NCI-H1417 (cell line): ENCODE measurements around the gene TOPORS.
"Not testable (repeated sequence)": the region's sequence is repeated elsewhere in the genome, so short reads cannot be mapped to it uniquely, and the experiment has no call there.

Source experiments
- DNase-seq, 3 experiments: peaks; one replicate each; lab custom pipeline; 2025; lab: John Stamatoyannopoulos, UW

TOPORS gene

DNA sequence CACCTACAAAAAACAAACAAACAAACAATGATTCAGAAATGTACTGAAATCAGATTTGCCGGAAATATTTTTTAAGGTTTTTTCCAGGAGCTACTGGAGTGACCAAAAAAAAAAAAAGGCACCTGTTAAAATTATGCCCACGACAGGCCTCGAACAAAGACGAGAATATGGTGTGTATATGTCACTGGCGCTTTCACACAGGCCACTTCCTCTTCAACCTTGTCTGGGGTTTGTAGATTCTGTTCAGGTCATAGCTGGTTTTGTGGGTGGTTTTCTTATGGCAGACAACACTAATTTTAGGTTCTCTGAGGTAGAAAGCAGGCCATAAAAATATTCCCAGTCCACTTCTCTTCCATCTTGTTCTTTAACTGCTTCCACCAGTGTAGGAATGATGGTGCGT, 13.6 kb upstream of the TOPORS start:
- DNase-seq, result no peak

DNA sequence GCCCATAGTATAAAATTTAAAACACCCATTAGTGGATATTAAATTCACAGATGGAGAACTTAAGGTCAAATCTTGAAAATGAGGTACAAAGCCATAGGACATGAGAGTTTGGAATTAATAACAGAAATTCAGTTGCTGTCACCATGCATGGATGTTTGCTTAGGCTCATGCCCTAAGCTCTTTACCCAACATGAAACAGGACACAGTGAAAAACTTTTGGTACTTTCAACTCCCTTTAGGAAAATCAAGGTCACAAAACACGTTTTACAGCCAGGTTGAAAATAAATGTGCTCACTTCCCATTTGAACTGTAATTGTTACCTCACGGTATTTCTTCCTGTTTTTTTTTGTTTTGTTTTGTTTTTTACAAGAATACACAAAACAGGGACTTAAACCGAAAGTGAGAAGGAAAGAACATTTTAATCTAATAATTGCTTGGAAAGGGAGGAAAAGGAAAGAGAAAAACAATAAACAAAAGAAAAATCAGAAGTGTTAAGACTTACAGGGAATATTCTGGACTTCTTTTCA, 6.1 kb upstream of the TOPORS start:
- DNase-seq, result no peak

DNA sequence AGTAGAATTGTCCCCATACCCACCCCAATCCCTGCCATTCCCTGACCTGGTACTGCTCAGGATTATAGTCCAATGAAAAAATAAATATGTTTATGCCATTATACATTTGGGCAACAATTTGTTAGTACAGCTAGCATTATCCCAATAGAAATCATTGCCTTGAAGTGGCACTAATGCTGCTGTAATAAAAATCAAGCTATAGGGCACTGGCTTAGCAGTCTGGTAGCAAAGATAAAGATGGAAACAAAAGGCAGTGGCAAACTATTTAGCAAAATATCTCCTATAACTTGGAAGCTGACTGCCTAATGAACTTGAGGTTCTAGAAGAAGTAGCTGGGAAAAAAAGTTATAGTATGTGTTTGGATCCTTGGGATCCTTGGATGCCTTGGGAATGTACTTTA, 2.2 kb upstream of the TOPORS start:
- DNase-seq, result no peak

DNA sequence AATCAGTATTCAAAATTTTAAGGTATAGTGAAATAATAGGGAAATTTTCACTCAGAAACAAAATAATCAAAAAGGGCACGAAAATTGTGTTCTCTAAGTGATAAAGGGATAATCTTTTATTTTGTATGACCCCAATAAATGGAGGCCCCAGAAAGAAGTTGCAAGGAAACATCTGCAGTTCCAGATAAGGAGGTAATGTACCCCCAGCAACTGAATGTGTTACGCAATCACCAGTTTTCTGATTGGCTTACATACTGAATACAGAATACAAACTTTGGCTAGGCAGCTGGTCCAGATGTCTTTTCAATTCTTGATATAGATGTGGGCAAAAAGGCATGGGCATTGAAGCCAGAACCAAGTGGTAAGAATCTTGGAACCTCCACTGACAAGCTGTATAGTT, 1.7 kb upstream of the TOPORS start:
- DNase-seq, result no peak

DNA sequence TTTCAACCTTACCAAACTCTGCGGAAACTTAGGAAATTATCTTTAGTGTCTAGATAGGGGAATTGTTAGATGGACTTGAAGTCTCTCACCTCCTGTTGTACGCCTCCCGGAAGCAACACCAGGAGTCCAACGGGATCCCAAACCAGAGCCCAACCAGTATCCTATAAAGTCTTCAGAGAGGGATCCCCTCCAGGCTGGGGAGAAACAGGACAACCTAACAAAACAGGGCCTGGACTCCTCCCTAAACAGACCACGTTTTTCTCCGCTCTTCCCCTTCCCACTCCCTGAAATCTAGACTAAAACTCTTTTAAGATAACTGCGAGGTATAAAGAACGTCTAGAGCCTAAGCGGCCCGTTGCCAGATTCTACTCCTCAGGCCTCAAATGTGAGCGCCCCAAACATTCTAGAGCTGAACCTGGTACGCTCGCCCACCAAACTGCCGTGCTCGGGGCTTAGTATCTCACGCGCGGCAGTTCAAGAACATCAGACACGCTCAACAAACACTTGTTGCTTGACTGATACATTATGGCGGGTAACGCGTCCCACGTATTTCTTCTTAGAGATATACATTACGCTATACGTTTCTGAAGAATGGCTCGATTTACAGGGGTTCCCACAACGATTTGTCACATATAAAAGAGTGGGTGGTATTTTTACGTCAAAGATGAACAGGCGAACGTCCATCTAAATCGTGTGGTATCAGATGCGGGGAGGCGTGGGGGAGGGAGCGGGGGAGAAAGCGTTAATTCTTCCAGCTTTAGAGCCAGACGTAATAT, 922 bp downstream of the TOPORS start:
- peak; percentile 32 to 74 (median 63) for DNase-seq

DNA sequence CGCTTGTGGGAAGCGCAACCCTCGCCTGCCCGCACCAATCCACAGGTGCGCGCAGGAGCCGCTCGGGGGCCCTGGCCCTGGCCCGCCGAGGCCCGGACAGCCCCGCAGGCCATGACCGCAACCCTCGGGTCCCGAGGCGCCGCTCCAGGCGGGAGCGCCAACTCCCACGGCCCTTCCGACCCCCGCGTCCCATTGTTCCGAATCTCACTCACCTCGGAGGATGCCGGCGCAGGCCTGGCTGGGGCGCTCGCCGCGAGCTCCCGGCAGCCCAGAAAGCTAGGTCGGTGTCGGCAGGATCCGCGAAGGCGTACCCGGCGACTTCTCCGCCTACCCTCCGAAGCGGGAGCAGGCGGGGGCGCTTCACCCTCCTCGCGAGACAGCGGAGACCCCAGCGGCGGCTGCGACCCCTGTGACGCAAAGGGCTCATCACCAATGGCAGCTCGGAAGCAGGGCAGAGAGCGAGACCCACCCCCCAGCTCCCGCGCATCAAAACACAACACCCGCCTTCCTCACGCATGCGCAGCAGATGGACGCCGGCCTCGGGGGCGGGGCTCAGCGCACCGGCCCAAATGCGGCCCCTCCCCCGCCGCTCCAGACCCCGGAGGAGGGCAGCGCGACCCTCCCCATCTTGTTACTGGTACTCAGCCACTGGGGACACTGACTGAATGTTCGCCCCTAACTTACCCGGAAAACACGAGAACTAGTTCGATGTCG, 1.7 kb downstream of the TOPORS start:
- peak; percentile 77 to 95 (median 87) for DNase-seq

DNA sequence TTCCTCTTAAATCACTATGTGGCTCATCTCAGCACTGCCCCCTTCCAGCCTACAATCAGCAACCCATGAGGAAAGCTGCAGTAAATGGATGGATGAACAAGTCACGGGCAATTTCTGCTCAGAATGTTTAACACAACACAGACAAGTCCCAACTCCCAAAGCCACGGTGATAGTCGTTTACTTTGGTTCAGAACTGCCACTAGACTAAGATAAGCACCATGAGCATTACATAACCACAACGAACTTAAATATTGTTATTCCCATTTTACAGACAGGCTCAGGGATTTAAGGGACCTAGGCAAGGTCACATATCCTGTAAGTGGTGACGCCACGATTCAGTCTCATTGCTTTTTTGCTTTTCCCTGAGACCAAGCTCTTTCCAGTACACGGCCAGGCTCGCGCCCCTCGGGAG, 2.2 kb downstream of the TOPORS start:
- peak in 2 of 3 experiments; percentile 13 to 29 for DNase-seq

DNA sequence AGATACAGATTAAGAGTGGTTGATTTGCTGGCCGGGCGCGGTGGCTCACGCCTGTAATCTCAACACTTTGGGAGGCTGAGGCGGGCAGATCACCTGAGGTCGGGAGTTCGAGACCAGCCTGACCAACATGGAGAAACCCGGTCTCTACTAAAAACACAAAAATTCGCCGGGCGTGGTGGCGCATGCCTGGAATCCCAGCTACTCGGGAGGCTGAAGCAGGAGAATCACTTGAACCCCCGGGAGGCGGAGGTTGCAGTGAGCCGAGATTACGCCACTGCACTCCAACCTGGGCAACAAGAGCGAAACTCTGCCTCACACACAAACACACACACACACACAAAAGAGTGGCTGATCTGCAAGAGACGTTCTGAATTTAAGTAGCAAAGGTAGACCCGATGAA, 4.2 kb downstream of the TOPORS start:
- not testable (repeated sequence) for DNase-seq

DNA sequence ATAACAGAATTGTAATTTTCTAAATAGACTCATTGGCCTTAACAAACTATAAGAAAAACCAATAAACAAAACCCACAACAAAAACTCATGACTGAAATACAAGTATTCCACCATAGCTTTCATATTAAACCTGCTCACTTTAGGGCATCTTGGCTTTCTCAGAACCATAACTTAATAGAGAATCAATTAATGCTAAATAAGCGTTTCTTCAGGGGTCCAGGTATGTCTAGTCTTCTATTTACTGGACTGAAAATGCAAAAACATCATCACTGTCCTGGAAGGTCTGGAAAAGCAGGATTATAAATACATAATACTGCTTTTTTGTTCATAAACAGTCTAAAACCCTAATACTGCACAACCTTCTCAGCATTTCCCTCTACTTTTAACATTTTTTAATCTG, 6.5 kb downstream of the TOPORS start:
- no peak for DNase-seq

DNA sequence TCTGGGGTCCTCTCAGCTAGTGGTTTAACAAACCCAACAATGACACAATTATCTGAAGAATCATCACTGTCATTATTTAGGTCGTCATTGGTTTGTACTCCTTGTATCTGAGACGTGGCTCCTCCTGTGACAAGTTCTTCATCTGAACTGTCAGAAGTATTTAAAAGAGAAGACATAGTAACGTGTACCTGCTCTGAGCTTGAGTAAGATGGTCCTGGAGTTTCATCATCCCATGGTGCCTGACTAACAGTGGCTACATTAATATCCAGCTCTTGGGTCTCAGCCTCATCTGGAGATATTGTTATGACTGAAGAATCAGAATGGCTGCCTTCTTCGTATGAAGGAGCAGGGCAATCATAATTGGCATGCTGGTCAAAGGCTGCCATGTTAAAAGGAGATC, 9.3 kb downstream of the TOPORS start:
- DNase-seq, result no peak

DNA sequence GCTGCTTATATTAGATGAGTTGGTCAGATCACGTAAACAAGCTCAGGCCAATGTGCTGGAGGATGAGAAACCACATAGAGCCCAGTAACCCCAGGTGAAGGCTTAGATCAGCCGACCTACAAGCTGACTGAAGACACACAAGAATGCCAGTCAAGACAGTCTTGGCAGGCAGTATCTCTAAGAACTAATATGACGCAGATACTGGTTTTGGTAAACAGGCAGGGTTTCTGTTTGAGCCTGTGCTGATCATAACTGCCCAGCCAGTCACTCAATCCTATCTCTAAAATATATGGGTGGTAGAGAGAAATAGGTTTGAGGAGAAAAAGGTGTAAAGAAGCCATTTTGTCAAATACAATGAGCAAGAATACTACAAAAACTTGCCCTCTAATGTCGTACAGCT, 18.6 kb downstream of the TOPORS start:
- DNase-seq, result no peak

DNA sequence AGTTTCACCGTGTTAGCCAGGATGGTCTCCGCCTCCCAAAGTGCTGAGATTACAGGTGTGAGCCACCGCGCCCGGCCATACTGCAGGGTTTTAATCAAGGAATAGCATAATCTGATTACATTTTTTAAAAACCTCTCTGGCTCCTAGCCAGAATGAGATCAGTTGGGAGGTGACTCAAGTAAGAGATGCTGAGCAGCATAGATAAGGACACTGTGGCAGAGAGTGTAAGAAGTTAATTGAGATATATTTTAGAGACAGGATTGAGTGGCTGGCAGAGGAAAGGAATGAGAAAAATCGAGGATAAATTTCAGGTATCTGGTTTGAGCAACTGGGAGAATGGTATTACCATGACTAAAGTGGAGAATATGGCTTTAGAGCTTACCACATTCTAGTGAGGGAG, 19.1 kb downstream of the TOPORS start:
- DNase-seq, result no peak

DNA sequence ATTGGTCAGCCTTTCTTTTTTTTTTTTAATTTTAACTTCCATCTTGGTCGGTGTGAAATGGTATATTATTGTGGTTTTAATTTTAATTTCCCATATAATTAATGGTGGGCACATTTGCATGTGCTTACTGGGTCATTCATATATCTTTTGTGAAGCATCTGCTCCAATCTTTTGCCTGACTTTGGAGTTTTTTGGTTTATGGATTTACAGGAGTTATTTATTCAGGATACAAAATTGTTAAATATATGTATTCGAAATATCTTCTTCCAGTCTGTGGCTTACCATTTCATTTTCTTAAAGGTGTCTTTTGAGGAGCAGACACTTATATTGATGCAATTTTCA, 25.7 kb downstream of the TOPORS start:
- no peak for DNase-seq

DNA sequence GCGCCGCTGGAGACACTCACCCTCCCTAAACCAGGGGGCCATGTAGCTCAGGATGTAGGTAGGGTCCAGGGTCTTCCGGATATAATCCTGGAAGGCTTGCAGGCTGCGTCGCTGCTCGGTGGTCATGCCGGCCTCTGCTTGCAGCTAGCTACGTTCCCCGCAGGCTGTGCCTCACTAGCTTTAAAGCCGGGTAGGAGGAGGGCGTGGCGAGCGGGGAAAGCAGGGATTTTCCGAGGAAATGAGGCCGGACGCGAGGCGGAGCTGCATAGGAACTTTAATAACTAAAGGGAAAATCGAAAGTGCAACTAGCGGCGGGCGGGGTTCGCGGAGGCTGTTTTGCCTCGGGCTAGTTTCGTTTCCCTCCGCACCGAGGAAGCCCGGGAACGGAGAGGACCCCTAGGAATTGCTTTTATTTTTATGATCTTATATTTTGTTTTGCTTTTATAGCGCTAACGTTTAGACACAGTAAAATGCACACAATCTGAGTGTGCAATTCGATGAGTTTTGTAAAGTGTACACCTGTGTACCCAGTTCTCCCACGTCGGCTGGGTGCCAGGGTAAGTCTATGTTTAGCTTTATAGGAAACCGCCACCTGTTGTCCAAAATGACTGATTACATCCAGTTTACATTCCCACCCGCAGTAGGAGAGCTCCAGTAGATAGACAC, 26.2 kb downstream of the TOPORS start, which contains the start of gene RIGI:
RIGI (minus strand) TSS at position 156 of the 666 bp plus-strand sequence; CDS start at position 126, 30 bp downstream.
- DNase-seq, result peak; percentile 69 to 94 (median 87)

DNA sequence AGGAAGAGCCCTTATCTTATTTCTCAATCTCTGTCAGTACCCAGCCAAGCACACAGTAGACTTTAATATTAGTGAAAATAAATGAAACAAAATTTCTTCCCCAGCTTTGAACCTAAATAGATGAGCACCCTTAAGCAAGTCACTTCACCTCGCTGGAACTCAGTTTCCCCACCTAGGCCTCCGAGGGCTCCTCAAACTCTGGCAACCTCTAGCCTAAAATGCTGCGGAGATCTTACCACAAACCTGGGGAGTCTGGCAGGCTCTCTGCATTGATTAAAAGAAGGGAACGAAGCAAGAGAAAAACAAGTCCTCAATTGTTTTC, 26.7 kb downstream of the TOPORS start:
- peak in 1 of 3 experiments; percentile 60 for DNase-seq

DNA sequence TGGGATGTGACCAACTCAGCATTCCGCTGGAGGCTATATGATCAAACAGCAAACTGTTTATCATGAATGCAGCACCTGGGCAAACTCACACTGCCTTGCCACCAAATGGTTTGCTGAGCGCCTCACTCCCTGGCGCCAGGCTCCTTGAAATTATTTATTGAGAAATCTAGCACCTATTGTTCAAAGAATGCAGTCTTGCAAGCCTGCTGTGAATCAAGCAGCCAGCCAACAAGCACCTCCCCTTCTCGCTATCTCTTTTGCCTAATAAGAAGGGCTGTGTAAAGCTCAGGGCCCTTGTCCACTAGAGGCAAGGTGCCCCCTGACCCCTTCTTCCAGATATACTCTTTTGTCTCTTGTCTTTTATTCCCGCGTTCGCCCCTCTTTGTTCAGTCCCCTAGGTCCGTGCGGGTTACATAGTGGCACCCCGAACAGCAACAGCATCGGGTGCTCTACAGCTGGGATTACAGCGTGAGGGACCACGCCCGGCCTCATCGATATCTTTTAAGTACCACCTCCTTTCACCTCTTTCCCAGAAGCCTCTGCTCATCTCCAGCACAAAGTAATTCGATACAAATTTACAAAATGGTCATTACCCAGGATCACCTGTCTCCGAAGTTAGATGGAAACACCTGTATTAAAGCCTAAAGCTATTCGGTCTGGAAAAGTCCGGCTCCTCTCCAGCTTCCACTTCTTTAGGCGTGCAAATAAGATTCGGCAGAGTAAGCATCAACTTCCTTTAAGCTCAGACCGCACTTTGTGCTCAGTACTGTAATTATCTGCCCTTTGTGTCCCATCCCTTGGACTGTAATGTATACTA, 27.3 kb downstream of the TOPORS start:
- DNase-seq, result peak in 2 of 3 experiments; percentile 71 to 87

DNA sequence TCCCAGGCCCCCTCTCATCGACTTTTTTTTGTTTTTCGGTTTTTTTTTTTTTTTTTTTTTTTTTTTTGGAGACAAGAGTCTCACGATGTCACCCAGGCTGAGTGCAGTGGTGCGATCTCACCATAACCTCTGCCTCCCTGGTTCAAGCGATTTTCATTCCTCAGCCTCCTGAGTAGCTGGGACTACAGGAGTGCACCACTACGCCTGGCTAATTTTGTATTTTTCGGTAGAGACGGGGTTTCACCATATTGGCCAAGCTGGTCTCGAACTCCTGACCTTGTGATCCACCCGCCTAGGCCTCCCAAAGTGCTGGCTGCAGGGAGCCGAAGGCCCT, 27.9 kb downstream of the TOPORS start:
- not testable (repeated sequence) for DNase-seq

DNA sequence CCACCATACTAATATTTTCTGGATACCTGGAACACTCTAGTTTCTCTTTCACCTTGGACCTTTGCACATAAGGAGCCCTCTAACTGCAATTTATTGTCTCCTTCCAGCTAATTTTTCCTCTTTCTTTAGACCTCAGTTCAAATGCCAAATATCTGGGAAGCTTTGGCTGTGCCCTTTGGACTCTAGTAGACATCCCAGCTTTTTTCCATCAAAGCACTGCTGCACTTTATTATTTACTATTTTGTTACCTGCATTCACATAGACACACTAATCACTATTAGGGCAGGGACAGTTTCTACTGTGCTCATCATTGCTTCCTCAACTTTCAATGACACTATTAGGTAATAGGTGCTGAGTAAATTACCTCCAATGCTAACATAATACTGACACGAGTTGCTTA, 28.5 kb downstream of the TOPORS start:
- DNase-seq, result no peak

DNA sequence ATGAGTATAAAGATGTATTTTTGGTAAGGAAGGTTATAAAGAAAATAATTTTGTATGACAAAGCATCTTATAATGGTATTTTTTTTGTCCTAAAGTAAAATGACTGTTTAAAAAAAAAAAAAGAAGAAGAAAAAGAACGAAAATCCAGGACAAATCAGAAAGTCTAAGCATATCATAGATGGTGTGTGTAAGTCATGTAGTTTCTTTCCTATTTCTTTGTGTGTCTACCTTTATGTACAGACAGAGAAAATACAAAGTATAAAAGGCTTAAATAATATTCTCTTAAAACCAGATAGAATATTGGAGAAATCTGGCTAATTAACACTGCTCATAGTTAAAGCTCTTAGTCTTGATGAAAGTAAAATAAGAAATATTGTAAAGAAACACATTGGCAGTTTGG, 34.1 kb downstream of the TOPORS start:
- DNase-seq, result no peak

DNA sequence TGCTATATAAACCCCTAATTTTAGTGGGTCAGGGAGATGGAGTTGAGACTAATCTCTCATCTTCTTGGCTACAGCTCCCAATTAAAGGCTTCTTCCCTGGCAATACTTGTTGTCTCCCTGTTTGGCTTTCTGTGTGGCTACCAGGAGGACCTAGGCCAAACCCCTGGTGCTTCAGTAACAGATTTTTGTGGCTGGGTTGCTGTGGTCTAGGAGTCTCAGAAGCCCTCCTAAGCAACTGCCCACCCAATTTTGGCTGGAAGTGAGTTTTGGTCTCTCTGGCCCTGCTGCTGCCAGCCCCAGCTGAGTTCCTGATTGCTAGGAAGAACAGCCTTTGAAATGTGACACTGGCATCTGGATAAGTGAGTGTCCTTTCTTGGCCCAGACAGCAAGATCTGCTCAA, 36.1 kb downstream of the TOPORS start:
- no peak for DNase-seq

DNA sequence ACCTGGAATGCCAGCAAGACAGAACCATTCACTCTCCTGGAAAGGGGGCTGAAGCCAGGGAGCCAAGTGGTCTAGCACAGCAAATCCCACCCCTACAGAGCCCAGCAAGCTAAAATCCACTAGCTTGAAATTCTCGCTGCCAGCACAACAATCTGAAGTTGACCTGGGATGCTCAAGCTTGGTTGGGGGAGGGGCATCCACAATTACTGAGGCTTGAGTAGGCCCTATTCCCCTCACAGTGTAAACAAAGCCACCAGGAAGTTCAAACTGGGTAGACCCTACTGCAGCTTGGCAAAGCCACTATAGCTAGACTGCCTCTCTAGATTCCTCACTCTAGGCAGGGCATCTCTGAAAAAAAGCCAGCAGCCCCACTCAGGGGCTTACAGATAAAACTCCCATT, 43.7 kb downstream of the TOPORS start:
- DNase-seq, result peak in 1 of 3 experiments; percentile 2

DNA sequence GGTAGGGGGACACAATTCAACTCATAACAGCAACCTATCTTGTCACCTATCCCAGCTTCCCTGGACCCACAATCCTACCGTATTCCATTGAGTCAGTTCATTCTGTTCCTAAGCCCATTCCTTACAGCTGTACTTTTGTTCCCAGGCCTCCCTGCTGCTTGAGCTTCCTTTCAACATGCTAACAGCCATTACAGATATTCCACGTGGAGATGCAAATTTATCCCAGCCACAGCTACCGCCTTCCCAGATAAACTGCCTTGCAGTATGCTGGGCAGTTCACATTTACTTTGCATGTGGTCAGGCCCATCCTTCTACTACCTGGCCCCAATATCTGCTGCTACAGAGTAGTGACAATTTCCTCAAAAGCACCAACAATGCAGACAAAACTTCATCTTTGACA, 49.4 kb downstream of the TOPORS start:
- no peak for DNase-seq
